SK-N-SH treated with all-trans-retinoic acid at 6 μM for 48 hours (cell line): ENCODE results near the gene SLC5A5.

Experiments used
- ATAC-seq: fragments of 200-7000 bp; cut with Tn5 transposase; 3 replicates; pipeline ENCODE4 v1.9.1; 2020; ENCODE audit warnings: mild to moderate bottlenecking, moderate library complexity
- ARNTL ChIP-seq: fragments of 450-650 bp; formaldehyde crosslinking; IDR thresholded peaks from 2 replicates; pipeline ENCODE4 v1.5.0; 2020; ENCODE audit warnings: low read depth, mild to moderate bottlenecking, moderate library complexity, borderline replicate concordance
- BACH2 ChIP-seq: fragments of 250-450 bp; sonication (Bioruptor Pico); IDR thresholded peaks from 2 replicates; pipeline ENCODE4 v1.9.0; 2021; ENCODE audit warnings: mild to moderate bottlenecking, borderline replicate concordance
- CSDC2 ChIP-seq: fragments of 250-450 bp; sonication (Bioruptor Pico); IDR thresholded peaks from 2 replicates; pipeline ENCODE4 v1.5.0; 2020; ENCODE audit warnings: mild to moderate bottlenecking, moderate library complexity
- ESRRG ChIP-seq: fragments of 250-450 bp; sonication (Bioruptor Pico); IDR thresholded peaks from 2 replicates; pipeline ENCODE4 v1.6.1; 2021; ENCODE audit warnings: mild to moderate bottlenecking
- GLIS3 ChIP-seq: fragments of 250-450 bp; sonication (Bioruptor Pico); IDR thresholded peaks from 2 replicates; pipeline ENCODE4 v1.5.0; 2020; ENCODE audit warnings: mild to moderate bottlenecking, moderate library complexity
- ISL1 ChIP-seq: fragments of 250-450 bp; sonication (Bioruptor Pico); IDR thresholded peaks from 2 replicates; pipeline ENCODE4 v2.1.2; 2022; ENCODE audit warnings: mild to moderate bottlenecking, moderate library complexity
- OSR1 ChIP-seq: fragments of 250-450 bp; sonication (Bioruptor Pico); IDR thresholded peaks from 2 replicates; pipeline ENCODE4 v1.8.0; 2022; ENCODE audit warnings: moderate library complexity, mild to moderate bottlenecking, inconsistent platforms
- PPARA ChIP-seq: fragments of 250-450 bp; sonication (Bioruptor Pico); IDR thresholded peaks from 2 replicates; pipeline ENCODE4 v1.5.0; 2020; ENCODE audit warnings: mild to moderate bottlenecking, borderline replicate concordance
- RARB ChIP-seq: fragments of 250-450 bp; sonication (Bioruptor Pico); IDR thresholded peaks from 2 replicates; pipeline ENCODE4 v1.8.0; 2021; ENCODE audit warnings: mild to moderate bottlenecking, moderate library complexity
- SNAI2 ChIP-seq: fragments of 250-450 bp; sonication (Bioruptor Pico); IDR thresholded peaks from 2 replicates; pipeline ENCODE4 v1.5.0; 2020; ENCODE audit warnings: mild to moderate bottlenecking, moderate library complexity
- TCF4 ChIP-seq: fragments of 250-450 bp; sonication (Bioruptor Pico); IDR thresholded peaks from 2 replicates; pipeline ENCODE4 v1.8.0; 2021; ENCODE audit warnings: mild to moderate bottlenecking, moderate library complexity, borderline replicate concordance
- TOX ChIP-seq: fragments of 250-450 bp; sonication (Bioruptor Pico); IDR thresholded peaks from 2 replicates; pipeline ENCODE4 v1.8.0; 2021; ENCODE audit warnings: mild to moderate bottlenecking, moderate library complexity, borderline replicate concordance
- ZC3H10 ChIP-seq: fragments of 250-450 bp; sonication (Bioruptor Pico); IDR thresholded peaks from 2 replicates; pipeline ENCODE4 v1.5.1; 2021; ENCODE audit warnings: mild to moderate bottlenecking, moderate library complexity
- ZFP3 ChIP-seq: fragments of 250-450 bp; sonication (Bioruptor Pico); IDR thresholded peaks from 2 replicates; pipeline ENCODE4 v1.5.0; 2020; ENCODE audit warnings: mild to moderate bottlenecking, moderate library complexity
- ZNF565 ChIP-seq: fragments of 450-650 bp; formaldehyde crosslinking; conservative IDR thresholded peaks from 2 replicates; pipeline ENCODE4 v1.5.0; 2020; ENCODE audit warnings: low read depth, mild to moderate bottlenecking, moderate library complexity
- ZNF8 ChIP-seq: fragments of 450-650 bp; formaldehyde crosslinking; IDR thresholded peaks from 2 replicates; pipeline ENCODE4 v1.5.0; 2020; ENCODE audit warnings: mild to moderate bottlenecking, moderate library complexity
- TF ChIP-seq, protein P1 (sequence below): fragments of 250-450 bp; sonication (Bioruptor Pico); IDR thresholded peaks from 2 replicates; pipeline ENCODE4 v1.5.1; 2020; ENCODE audit warnings: low read depth, mild to moderate bottlenecking, moderate library complexity
- TF ChIP-seq, protein P2 (sequence below): fragments of 250-450 bp; sonication (Bioruptor Pico); IDR thresholded peaks from 2 replicates; pipeline ENCODE4 v1.8.0; 2020; ENCODE audit warnings: mild to moderate bottlenecking, moderate library complexity, borderline replicate concordance
- TF ChIP-seq, protein P3 (sequence below): fragments of 250-450 bp; sonication (Bioruptor Pico); IDR thresholded peaks from 2 replicates; pipeline ENCODE4 v1.5.0; 2020; ENCODE audit warnings: mild to moderate bottlenecking, moderate library complexity
- TF ChIP-seq, protein P4 (sequence below): fragments of 250-450 bp; sonication (Bioruptor Pico); IDR thresholded peaks from 2 replicates; pipeline ENCODE4 v1.8.0; 2021; ENCODE audit warnings: low read depth, mild to moderate bottlenecking, moderate library complexity, borderline replicate concordance
- TF ChIP-seq, protein P5 (sequence below): fragments of 250-450 bp; sonication (Bioruptor Pico); IDR thresholded peaks from 2 replicates; pipeline ENCODE4 v1.5.1; 2021; ENCODE audit warnings: mild to moderate bottlenecking, moderate library complexity

Gene SLC5A5

DNA sequence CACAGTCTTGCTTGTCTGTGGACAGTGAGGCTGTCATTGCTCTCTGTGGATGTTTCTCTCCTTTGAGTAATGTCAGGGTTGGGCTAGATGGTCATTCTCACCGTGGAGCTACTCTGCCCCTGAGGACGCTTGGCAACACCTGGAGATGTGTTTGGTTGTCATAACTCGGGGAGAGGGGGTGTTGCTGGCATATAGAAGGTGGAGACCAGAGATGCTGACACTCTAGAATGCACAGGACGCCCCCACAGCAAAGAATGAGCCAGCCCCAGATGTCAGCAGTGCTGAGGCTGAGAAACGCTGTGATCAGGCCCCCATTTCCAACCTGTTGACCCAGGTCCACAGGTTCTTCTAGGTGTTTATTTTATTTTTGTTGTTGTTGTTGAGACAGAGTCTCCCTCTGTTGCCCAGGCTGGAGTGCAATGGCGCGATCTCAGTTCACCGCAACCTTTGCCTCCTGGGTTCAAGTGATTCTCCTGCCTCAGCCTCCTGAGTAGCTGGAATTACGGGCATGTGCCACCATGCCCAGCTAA is 65.7 kb downstream of the SLC5A5 start:
- no peak for ATAC-seq
- TF ChIP-seq BACH2 (CRISPR knock-in tag), result no peak
- TF ChIP-seq CSDC2, result no peak
- TF ChIP-seq, protein P1, sequence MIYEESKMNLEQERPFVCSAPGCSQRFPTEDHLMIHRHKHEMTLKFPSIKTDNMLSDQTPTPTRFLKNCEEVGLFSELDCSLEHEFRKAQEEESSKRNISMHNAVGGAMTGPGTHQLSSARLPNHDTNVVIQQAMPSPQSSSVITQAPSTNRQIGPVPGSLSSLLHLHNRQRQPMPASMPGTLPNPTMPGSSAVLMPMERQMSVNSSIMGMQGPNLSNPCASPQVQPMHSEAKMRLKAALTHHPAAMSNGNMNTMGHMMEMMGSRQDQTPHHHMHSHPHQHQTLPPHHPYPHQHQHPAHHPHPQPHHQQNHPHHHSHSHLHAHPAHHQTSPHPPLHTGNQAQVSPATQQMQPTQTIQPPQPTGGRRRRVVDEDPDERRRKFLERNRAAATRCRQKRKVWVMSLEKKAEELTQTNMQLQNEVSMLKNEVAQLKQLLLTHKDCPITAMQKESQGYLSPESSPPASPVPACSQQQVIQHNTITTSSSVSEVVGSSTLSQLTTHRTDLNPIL (CRISPR knock-in tag), result no peak
- TF ChIP-seq, protein P2, sequence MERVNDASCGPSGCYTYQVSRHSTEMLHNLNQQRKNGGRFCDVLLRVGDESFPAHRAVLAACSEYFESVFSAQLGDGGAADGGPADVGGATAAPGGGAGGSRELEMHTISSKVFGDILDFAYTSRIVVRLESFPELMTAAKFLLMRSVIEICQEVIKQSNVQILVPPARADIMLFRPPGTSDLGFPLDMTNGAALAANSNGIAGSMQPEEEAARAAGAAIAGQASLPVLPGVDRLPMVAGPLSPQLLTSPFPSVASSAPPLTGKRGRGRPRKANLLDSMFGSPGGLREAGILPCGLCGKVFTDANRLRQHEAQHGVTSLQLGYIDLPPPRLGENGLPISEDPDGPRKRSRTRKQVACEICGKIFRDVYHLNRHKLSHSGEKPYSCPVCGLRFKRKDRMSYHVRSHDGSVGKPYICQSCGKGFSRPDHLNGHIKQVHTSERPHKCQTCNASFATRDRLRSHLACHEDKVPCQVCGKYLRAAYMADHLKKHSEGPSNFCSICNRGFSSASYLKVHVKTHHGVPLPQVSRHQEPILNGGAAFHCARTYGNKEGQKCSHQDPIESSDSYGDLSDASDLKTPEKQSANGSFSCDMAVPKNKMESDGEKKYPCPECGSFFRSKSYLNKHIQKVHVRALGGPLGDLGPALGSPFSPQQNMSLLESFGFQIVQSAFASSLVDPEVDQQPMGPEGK, result no peak
- TF ChIP-seq ZNF8, result no peak
- TF ChIP-seq OSR1 (CRISPR knock-in tag), result no peak
- TF ChIP-seq RARB (CRISPR knock-in tag), result no peak

DNA sequence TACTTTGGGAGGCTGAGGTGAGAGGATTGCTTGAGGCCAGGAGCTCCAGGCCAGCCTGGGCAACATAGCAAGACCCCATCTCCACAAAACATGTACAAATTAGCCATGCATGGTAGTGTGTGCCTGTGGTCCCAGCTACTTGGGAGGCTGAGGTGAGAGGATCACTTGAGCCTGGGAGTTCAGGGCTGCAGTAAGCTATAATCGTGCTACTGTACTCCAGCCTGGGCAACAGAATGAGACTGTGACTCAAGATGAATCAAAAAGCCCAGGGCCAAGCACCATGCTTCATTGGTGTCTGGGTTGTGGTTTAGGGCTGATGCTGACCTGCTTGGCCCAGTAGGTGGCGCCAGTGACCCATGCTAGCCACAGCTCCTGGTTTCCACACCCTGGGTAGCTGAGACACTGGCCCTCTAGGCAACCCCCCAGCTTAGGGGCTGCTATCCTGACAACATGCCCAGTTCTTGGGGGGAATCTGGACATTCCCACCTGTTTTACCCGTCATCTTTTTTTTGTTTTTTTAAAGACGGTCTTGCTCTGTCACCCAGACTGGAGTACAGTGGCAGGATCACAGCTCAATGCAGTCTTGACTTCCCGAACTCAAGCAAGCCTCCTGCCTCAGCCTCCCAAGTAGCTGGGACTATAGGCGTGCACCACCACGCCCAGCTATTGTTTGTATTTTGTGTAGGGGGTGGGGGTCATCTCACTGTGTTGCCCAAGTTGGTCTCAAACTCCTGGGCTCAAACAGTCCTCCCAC is 66.5 kb downstream of the SLC5A5 start:
- TF ChIP-seq PPARA (CRISPR knock-in tag) (no peak), ARNTL (CRISPR knock-in tag) (no peak), ISL1 (CRISPR knock-in tag) (no peak), RARB (CRISPR knock-in tag) (no peak), ESRRG (CRISPR knock-in tag) (no peak), SNAI2 (no peak), ZFP3 (CRISPR knock-in tag) (no peak), TOX (CRISPR knock-in tag) (no peak), GLIS3 (CRISPR knock-in tag) (no peak), ZC3H10 (CRISPR knock-in tag) (no peak), BACH2 (CRISPR knock-in tag) (no peak), ZNF565 (CRISPR knock-in tag) (no peak), TCF4 (CRISPR knock-in tag) (no peak)
- TF ChIP-seq, protein P3, sequence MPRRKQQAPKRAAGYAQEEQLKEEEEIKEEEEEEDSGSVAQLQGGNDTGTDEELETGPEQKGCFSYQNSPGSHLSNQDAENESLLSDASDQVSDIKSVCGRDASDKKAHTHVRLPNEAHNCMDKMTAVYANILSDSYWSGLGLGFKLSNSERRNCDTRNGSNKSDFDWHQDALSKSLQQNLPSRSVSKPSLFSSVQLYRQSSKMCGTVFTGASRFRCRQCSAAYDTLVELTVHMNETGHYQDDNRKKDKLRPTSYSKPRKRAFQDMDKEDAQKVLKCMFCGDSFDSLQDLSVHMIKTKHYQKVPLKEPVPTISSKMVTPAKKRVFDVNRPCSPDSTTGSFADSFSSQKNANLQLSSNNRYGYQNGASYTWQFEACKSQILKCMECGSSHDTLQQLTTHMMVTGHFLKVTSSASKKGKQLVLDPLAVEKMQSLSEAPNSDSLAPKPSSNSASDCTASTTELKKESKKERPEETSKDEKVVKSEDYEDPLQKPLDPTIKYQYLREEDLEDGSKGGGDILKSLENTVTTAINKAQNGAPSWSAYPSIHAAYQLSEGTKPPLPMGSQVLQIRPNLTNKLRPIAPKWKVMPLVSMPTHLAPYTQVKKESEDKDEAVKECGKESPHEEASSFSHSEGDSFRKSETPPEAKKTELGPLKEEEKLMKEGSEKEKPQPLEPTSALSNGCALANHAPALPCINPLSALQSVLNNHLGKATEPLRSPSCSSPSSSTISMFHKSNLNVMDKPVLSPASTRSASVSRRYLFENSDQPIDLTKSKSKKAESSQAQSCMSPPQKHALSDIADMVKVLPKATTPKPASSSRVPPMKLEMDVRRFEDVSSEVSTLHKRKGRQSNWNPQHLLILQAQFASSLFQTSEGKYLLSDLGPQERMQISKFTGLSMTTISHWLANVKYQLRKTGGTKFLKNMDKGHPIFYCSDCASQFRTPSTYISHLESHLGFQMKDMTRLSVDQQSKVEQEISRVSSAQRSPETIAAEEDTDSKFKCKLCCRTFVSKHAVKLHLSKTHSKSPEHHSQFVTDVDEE (CRISPR knock-in tag), result no peak
- TF ChIP-seq, protein P4, sequence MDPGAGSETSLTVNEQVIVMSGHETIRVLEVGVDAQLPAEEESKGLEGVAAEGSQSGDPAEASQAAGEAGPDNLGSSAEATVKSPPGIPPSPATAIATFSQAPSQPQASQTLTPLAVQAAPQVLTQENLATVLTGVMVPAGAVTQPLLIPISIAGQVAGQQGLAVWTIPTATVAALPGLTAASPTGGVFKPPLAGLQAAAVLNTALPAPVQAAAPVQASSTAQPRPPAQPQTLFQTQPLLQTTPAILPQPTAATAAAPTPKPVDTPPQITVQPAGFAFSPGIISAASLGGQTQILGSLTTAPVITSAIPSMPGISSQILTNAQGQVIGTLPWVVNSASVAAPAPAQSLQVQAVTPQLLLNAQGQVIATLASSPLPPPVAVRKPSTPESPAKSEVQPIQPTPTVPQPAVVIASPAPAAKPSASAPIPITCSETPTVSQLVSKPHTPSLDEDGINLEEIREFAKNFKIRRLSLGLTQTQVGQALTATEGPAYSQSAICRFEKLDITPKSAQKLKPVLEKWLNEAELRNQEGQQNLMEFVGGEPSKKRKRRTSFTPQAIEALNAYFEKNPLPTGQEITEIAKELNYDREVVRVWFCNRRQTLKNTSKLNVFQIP (CRISPR knock-in tag), result no peak
- TF ChIP-seq, protein P5, sequence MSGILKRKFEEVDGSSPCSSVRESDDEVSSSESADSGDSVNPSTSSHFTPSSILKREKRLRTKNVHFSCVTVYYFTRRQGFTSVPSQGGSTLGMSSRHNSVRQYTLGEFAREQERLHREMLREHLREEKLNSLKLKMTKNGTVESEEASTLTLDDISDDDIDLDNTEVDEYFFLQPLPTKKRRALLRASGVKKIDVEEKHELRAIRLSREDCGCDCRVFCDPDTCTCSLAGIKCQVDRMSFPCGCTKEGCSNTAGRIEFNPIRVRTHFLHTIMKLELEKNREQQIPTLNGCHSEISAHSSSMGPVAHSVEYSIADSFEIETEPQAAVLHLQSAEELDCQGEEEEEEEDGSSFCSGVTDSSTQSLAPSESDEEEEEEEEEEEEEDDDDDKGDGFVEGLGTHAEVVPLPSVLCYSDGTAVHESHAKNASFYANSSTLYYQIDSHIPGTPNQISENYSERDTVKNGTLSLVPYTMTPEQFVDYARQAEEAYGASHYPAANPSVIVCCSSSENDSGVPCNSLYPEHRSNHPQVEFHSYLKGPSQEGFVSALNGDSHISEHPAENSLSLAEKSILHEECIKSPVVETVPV (CRISPR knock-in tag), result no peak
- TF ChIP-seq, protein P2, result no peak
- peak; percentile 98 for ATAC-seq
